Activated naive CD8-positive, alpha-beta T cell treated with anti-CD3 and anti-CD28 coated beads, Interleukin-2, amount 50 U/mL, for 16 hours (primary cell): ENCODE measurements around the gene CMTM8.
"Not testable (repeated sequence)": the region's sequence is repeated elsewhere in the genome, so short reads cannot be mapped to it uniquely, and the experiment has no call there.

Experiments
- DNase-seq: peaks from one replicate; pipeline ENCODE4 v3.0.0-alpha.2; 2020; ENCODE audit warnings: low read depth, low spot score

CMTM8 gene

DNA sequence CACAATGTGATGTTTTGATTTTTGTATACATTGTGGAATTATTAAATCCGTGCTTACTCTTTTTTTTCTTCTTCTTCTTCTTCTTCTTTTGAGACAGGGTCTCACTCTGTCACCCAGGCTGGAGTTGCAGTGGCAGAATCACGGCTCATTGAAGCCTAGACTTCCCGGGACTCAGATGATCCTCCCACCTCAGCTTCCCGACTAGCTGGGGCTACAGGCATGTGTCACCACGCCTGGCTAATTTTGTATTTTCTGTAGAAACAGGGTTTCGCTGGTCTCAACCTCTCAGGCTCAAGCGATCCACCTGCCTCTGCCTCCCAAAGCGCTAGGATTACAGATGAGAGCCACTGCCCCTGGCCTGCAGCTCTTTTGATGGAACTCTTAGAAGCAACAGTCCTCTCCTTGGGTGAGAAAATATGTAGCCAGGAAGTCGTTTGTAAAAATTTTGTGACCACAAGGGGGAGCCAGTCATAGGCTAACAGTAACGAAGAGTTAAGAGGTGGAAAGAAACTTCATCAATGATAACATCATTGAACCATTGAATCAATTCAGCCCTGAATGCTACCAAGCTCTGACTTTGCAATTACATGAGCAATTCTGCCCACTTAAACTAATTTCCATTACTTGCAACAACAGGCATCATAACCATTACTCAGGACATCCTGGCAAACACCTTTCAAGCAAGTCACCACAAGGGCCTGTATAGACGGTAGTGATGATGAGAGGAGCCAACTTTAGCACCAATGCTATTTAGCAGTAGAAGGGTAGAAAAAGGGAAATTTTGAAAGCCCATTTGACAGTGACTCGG is 136.5 kb downstream of the CMTM8 start:
- DNase-seq: peak; percentile 43

DNA sequence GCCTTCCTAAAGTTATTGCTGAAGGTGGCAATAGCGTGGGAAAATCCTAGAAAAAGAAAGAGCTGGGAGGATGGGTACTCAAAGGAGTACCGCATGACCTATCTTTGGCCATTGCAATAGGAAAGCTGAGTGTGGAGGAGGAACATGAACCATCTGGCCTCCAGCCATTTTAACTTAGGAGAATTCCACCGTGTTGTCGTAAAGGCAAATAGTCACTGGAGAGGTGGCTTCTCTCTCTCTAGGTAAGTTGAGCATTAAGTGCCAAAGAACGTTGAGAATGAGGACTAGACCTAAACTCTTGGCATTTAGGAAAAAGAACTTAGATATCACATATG is 137.1 kb downstream of the CMTM8 start:
- no peak for DNase-seq

DNA sequence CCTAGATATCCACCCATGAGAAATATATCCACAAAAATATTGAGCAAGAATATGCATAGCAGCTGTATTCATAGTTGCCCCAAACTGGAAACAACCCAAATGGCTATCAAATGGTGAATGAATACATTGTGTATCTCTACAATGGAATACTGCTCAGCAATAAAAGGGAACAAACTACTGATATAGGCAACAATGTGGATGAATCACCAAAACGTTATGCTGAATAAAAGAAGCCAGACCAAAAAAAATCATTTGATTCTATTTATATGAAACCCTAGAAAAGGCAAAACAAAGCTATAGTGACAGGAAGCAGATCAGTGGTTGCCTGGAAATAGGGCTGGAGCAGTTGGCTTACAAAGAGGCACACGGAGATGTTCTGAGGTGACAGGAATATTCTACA is 137.6 kb downstream of the CMTM8 start:
- no peak for DNase-seq

DNA sequence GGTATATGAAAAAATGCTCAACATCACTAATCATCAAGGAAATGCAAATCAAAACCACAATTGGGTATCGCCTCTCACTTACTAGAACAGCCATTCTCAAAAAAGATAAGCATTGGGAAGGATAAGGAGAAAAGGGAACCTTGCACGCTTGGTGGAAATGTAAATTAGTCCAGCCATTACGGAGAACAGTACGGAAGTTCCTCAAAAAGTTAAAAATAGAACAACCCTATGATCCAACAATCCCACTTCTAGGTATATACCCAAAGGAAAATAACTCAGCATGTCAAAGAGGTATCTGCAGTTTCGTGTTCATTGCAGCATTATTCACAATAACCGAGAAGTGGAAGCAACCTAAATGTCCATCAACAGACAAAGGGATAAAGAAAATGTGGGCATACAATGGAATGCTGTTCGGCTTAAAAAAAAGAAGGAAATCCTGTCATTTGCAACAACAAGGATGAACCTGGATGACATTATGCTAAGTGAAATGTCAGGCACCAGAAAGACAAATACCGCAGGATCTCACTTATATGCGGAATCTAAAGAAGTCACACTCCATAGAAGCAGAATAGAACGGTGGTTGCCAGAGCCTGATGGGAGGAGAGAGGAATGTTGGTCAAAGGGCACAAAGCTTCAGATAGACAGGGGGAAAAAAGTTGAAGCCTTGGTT is 141.5 kb downstream of the CMTM8 start:
- DNase-seq: no peak

DNA sequence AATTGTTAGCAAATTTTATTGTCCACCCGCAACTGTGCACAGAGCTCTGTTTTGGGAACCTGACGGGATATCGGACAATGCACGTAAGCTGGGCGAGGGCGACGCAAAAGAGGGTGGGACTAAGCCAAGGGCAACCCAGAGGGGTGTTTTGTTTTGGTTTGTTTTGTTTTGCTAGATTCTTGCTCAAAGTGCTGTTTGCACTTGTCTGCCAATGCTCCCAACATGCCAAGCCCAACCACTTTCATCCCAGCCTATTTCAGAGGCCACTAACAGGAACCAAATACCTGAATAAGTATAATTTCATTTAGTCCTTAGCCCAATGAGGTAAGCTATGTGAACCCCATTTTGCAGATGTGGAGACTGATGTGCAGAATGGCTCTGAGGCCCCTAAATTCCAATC is 143.4 kb downstream of the CMTM8 start:
- no peak for DNase-seq

DNA sequence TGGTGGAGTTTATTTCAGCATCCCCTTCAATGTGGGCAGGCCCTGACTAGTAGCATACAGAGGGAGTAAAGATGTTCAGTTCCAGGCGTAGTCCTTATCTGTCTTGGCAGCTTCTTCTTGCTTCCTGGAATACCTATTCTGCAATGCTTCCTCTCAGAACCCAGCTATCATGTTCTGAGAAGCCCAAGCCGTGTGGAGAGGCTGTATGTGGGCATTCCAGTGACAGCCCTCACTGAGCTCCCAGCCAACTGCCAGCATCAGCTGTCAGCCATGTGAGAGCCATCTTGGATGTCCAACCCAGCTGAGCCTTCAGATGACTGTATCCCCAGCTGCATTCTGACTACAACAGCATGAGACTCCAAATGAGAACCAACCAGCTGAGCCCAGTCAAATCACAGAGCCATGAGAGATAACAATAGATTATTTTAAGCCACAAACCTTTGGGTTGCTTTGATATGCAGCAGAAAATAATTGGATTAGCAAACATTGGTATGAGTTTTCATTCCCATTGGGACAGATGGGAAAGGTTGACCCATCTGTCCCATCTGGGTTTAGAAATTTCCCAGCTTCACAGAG is 144.7 kb downstream of the CMTM8 start:
- no peak for DNase-seq

DNA sequence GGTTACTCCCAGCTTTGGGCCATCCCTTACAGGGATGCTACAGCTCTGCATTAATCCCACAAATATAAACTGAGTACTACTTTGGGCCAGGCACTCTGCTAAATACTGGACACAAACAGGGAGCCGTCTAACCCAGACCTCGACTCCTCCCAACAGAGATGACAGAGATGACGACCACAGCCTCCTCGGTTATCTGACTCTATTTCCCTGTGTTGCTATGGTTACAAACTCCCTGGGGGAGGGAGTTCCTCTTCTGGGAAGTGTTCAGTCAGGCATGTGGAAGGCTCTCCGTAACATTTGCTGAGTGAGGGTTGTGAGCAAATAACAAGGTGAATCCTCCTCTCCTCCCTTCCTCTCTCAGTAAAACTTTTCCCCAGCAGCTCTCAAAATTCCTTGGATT is 146.5 kb downstream of the CMTM8 start:
- no peak for DNase-seq

DNA sequence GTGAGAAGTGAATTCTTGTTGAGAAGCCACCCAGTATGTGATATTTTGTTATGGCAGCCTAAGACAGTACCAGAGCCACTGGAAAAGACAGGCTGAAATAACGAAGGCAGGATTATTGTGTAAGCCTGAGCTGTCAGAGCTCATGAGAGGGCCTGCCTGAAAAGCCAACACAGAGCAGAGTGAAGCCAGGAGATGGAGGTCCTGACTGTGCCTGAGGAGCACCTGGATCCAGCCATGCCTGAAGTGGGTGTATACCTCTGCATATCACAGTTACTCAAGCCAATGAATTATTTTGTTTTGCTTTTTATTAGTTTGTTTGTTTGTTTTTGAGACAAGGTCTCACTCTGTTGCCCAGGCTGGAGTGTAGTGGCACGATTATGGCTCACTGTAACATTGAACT is 149.0 kb downstream of the CMTM8 start:
- DNase-seq: no peak

DNA sequence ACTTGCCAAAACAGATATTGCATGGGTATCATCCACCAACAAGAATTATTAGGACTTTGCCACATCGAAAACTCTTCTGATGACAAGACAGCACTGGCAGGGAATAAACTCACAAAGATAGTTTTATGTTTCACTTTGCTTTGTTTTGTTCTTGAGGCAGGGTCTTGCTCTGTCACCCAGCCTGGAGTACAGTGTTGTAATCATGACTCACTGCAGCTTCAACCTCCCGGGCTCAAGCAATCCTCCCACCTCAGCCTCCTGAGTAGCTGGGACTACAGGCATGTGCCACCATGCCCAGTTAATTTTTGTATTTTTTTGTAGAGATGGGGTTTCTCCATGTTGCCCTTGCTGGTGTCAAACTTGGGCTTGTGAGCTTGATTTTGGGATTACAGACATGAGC is 151.1 kb downstream of the CMTM8 start:
- not testable (repeated sequence) for DNase-seq

DNA sequence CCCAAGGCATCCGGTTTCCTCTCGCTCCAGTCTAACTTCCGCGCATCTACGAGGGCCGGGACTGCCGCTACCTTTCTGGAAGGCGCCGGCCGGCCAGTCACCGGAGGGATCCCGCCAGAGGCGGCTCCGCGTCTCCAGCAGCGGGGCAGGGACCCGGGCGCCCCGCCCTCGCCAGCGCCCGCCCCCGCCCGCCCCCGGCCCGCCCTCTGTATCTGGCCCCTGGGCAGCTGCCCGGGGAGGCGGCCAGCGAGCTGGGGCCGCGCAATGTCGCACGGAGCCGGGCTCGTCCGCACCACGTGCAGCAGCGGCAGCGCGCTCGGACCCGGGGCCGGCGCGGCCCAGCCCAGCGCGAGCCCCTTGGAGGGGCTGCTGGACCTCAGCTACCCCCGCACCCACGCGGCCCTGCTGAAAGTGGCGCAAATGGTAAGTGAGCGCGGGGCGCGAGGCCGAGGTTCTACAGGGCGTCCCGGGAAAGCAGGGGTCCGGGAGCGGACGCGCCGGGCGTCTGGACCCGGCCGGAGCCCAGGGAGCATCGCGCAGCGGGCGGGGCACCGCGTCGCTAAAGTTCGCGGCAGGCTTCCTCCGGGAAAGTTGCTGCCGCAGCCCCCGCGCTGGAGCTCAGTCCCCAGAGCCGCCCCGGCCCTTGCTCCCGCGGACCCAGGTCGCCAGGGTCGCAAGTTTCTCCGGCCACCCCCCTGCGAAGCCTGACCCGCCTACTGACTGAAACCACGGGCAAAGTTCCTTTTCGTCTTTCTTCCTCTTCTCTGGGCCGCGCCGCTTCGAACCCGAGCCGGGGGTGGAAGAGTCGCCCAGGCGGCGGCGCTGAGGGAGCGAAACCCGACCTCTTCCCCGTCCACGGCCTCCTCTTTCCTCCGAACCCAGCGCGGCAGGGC is 153.4 kb downstream of the CMTM8 start, which contains the start of gene CMTM7:
Gene CMTM7, plus strand, starts transcription at position 211 of the 893 bp plus-strand sequence. Its CDS starts 54 bp downstream, at position 265.
- DNase-seq: no peak

DNA sequence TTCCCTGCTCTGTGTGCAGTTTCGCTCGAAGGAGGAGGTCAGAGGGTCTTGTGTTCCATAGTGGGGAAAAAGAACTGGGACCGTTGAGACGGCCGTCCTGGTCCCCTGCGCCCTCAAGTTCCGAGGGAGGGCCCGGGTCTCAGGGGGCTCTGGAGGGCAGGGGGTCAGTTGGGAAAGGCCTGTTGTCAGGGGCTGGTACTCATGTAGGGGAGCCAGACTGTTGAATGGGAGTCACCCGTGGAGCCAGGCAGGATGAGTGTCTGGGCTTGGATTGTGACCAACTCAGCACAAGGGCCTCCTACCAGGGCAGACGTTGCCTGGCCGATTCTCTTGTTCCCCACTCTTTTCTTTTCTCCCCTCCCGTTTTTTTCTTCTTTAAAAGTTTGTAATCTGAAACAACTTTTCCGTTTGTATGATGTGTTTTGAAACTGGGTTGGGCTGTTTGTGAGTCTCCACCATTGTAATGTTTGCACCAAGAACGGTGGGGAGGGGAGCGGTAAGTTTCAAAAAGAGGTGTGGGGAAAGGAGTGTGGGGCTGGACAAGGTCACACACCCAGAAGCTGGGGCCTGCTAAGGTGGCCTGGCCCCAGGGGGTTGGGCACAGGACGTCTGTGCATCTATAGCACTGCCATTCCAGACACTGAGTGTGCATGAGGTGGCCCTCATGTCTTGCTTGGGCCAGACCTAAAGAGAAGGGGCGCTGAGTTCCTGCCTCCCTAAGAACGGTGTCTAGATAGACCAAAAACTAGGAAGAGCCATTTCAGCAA is 154.2 kb downstream of the CMTM8 start:
- no peak for DNase-seq

DNA sequence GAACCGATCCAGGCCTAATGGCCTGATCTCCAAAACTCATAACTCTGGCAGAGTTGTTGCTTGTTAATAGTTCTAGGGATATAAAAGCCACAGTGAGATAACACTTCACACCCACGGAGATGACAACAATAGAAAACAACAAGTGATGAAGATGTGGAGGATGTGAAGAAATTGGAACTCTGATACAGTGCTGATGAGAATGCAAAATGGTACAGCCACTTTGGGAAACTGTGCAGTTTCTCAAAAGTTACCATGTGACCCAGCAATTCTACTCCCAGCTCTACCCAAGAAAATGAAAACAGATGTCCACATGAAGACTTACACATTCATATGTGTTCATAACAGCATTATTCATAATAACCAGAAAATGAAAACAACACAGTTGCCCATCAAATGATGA is 157.0 kb downstream of the CMTM8 start:
- DNase-seq: no peak

DNA sequence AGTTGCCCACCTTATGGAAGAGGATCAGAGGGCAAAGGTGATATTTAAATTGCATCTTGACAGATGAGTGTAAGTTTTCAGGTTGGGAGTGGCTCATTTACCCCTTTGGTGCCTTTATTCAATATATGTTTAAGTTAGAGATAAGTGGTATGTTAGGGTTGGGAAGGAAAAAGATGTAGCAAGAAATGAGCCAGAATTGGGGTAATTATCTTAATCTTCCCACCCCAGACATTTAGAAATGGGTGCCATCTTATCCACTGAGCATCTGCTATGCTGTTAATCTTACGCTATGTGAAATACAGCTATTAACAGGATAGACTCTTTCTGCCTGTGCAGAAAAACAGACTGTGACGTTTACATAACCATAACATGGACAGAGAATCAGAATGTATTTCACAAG is 159.5 kb downstream of the CMTM8 start:
- DNase-seq: no peak

DNA sequence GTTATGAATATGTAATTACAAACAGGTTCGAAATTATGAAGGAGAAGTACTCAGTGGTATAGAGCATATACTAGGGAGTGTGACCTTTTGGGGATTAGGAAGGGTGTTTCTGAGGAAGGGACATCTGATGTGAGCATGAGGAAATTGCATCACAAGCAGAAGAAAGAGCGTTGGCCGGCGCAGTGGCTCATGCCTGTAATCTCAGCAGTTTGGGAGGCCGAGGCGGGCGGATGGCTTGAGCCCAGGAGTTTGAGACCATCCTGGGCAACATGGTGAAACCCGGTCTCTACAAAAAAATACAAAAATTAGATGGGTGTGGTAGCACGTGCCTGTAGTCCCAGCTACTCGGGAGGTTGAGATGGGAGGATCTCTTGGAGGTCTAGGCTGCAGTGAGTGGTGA is 160.1 kb downstream of the CMTM8 start:
- no peak for DNase-seq

DNA sequence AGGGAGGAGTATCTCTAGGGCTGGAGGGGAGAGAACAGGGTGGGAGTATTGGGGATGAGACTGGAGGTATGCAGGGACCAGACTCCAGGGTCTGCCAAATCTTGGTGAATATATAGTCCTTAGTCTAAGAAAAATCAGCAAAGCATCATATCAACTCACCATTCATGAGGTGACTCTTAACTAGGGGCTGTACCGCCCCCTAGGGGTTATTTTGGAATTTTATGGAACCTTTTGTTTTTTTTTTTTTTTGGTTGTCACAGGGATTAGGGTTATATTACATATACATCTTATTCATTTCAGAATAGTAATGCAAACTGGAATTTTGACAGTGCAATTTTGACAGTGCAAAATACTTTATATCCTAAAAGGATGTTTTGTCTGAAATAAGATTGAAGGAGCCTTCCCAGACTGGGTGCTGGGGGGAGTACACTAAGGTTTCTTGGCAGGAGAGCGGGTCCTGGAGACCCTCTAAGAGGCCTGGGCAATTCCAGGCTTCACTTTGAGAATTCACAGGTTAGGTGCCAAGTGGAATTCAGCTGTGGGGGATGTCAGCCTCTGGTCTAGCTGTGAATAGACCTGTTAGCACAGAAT is 160.6 kb downstream of the CMTM8 start:
- no peak for DNase-seq

DNA sequence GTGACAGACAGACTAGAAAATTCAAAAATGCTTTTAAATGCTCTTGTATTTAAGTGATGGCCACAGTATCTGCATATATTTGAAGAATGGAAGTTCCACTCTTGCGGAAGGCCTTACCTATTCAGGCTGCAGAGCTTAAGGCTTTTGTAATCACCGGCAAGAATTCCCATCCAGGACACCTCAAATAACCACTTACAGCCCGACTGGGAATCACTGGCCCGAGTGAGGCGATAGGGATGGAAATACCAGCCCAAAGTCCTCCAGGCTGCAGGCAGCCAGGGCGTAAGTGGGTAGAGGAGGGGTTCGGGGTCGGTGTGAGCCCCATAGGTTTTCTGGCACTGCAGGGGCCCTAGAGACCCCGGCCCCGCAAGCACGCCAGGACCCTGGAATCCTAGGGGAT is 162.6 kb downstream of the CMTM8 start:
- no peak for DNase-seq

DNA sequence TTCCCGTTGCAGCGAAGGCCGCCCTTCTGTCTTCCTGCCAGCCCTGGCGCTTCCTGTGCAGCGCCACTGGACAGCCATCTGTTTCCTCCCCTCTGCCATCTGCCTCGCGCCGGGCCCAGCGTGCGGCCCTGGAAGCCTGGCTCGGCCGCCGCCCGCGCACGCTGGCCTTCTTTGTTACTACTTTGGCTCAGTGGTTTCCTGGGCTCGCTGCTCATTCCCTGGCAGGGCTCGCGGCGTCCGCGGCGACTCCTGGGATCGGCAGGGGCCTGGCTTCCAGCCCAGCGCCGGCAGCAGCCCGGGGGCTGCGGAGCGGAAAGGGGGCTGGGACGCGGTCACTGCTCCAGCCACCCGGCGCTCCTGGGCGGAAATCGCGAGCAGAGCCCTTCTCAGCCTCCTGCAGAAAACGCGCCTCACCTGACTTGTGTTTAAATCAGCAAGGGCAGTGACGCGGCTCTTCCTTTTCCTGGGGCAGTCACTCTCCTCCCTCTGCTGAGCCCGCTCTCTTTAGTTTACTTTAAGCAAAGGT is 163.1 kb downstream of the CMTM8 start:
- no peak for DNase-seq

DNA sequence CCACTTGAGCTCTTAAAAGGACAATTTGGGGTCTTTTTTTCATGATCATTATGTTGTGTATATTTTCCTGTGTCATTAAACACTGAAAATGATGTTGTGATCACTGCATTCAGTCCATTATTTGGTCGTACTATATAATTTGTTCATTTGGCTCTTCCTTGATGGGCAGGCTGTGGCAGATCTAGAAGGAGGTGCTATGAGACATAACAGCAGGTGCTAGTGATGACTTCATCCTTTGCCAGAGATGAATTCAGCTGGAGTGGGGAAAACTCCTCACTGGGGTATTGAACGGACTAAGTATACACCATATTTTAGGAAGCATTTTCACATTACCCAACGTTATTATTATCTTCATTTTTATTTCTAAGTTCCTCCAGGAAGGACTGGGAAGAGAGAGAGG is 165.2 kb downstream of the CMTM8 start:
- DNase-seq: no peak

DNA sequence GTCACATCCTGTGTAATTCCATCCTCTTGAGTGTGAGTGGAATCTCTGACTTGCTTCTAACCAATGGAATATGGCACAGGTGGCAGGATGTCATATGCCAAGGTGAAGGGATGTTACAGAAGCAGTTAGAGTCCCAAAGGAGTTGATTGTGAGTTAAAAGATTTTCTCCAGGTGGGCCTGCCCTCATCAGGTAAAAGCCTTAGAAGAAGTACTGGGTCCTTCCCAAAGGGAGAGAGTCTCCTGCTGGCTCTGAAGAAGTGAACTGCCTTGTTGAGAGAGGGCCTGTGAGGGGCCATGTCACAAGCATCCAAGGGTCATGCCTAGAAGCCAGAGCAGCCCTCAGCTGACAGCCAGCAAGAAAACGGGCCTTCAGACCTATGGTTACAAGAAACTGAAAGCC is 166.2 kb downstream of the CMTM8 start:
- no peak for DNase-seq

DNA sequence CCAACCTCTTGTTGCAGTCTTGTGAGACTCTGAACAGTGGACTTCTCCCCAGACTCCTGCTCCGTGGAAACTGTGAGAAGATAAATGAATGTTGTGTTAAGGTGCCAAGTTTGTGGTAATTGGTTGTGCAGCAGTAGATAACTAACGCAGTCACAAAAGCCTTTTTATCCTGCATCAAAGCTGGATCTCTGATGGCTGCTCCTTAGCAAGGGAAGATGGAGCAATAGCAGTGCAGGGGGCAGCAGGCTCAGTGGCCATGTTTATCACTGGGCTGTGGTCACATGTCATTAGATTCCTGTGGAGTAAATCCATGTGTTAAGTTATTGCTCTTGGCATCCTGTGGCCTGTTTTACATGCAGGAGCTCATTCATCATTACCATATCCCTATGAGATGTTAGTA is 166.7 kb downstream of the CMTM8 start:
- no peak for DNase-seq
